ENCODE measurements around the gene FBXW2. TPM values are rescaled to one million over a fixed set of nuclear protein-coding genes. Genes with fewer than 3 reads are reported as not detected.

Gene FBXW2
- total RNA-seq, 2 donors from 2014 or later = 63.2 to 77.1 TPM

GRCh38 chr9:120710110-120710981, 82.9 kb downstream of the FBXW2 start:
- Mint-ChIP-seq H3K4me3 (peak overlapping the region; percentile 30), H3K27ac (peak overlapping the region; percentile 64), H3K27me3 (ENCODE audit: insufficient read depth) (peaks cover 25% of the 10 kb centered on the region), H3K36me3 (ENCODE audit: low read depth) (peaks cover 4% of the 10 kb centered on the region), H3K9me3 (no peaks in the 10 kb centered on the region), H3K4me1 (peaks cover 19% of the 10 kb centered on the region)
- 83 to 92% methylated on average over 1 to 8 of the region's 10 CpGs for WGBS, 2 experiments (ENCODE audit: insufficient coverage in 1 of 2, insufficient read length in 1 of 2)
- peaks cover 3% of the 10 kb centered on the region for H3K36me3 ChIP-seq (ENCODE audit: control insufficient read depth, insufficient read depth, low read length)
- H3K4me3 ChIP-seq (ENCODE audit: low read length) = peak overlapping the region; percentile 89
- no peak overlapping the region for H3K9ac ChIP-seq (ENCODE audit: extremely low read depth, low read length, poor library complexity, severe bottlenecking)
- no peak for DNase-seq
- peaks cover 1% of the 10 kb centered on the region for H3K4me1 ChIP-seq (ENCODE audit: control insufficient read depth, insufficient read depth, low read length)
- H3K27me3 ChIP-seq (ENCODE audit: control insufficient read depth, insufficient read depth, low read length, poor library complexity, severe bottlenecking) = peaks cover 17% of the 10 kb centered on the region
- no peak overlapping the region for H3K27ac ChIP-seq (ENCODE audit: low read depth, low read length)
- no peaks in the 10 kb centered on the region for H3K9me3 ChIP-seq (ENCODE audit: control insufficient read depth, low read length)
- no peak for TF ChIP-seq CTCF (conservative IDR thresholded peaks at IDR 0.05)

DNA sequence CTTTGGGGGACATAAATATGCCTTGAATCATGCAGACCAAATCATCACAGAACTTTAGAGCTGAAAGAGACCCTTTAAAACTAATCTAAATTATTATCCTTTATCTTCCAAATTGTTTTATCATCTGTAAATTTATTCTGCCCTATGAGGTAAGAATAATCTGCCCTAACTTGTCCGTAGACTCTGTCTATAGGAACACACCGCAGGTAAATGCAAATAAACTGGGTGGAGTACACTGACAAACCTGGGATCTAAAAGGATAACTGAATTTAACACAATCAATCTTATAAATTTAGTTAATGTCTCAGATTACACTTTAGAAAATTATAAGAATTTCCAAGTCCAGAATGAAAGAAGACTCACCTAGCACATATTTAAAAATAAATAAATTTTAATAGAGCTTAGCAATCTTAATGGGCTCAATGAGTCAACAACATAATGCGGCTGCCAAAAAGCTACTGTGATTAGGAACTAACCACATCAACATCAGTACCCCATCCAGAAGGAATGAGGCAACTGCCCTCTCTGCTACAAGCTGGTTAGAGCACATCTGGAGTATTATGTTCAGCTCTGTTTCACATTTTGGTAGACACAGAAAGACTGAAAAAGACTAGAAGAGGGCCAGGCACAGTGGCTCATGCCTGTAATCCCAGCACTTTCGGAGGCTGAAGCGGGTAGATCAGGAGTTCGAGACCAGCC, 84.5 kb downstream of the FBXW2 start:
- no peaks in the 10 kb centered on the region for H3K9me3 ChIP-seq (ENCODE audit: control insufficient read depth, low read length)
- no peak for DNase-seq
- no peak for TF ChIP-seq CTCF (conservative IDR thresholded peaks at IDR 0.05)
- no peak overlapping the region for H3K27ac ChIP-seq (ENCODE audit: low read depth, low read length)
- H3K9ac ChIP-seq (ENCODE audit: extremely low read depth, low read length, poor library complexity, severe bottlenecking) = no peak overlapping the region
- Mint-ChIP-seq H3K9me3 (no peaks in the 10 kb centered on the region), H3K36me3 (ENCODE audit: low read depth) (peaks cover 6% of the 10 kb centered on the region), H3K27ac (no peak overlapping the region), H3K4me3 (no peak overlapping the region), H3K4me1 (peaks cover 16% of the 10 kb centered on the region), H3K27me3 (ENCODE audit: insufficient read depth) (peaks cover 23% of the 10 kb centered on the region)
- H3K4me1 ChIP-seq (ENCODE audit: control insufficient read depth, insufficient read depth, low read length) = no peaks in the 10 kb centered on the region
- H3K36me3 ChIP-seq (ENCODE audit: control insufficient read depth, insufficient read depth, low read length) = peaks cover 3% of the 10 kb centered on the region
- peaks cover 17% of the 10 kb centered on the region for H3K27me3 ChIP-seq (ENCODE audit: control insufficient read depth, insufficient read depth, low read length, poor library complexity, severe bottlenecking)
- 96% methylated on average over 3 to 6 of the region's 6 CpGs for WGBS, 2 experiments (ENCODE audit: insufficient coverage in 1 of 2, insufficient read length in 1 of 2)
- no peak overlapping the region for H3K4me3 ChIP-seq (ENCODE audit: low read length)

- Histone ChIP-seq H3K36me3 (ENCODE audit: control insufficient read depth, insufficient read depth, low read length) (peaks cover 3% of the 10 kb centered on the region), H3K9me3 (ENCODE audit: control insufficient read depth, low read length) (no peaks in the 10 kb centered on the region), H3K4me1 (ENCODE audit: control insufficient read depth, insufficient read depth, low read length) (no peaks in the 10 kb centered on the region), H3K27ac (ENCODE audit: low read depth, low read length) (no peak overlapping the region), H3K4me3 (ENCODE audit: low read length) (no peak overlapping the region), H3K27me3 (ENCODE audit: control insufficient read depth, insufficient read depth, low read length, poor library complexity, severe bottlenecking) (peaks cover 2% of the 10 kb centered on the region), H3K9ac (ENCODE audit: extremely low read depth, low read length, poor library complexity, severe bottlenecking) (no peak overlapping the region)
- DNase-seq = no peak
- TF ChIP-seq CTCF (conservative IDR thresholded peaks at IDR 0.05) = no peak
- Mint-ChIP-seq H3K4me3 (no peak overlapping the region), H3K4me1 (peaks cover 11% of the 10 kb centered on the region), H3K36me3 (ENCODE audit: low read depth) (peaks cover 6% of the 10 kb centered on the region), H3K27me3 (ENCODE audit: insufficient read depth) (peaks cover 8% of the 10 kb centered on the region), H3K9me3 (no peaks in the 10 kb centered on the region), H3K27ac (no peak overlapping the region)
- WGBS, 2 experiments (ENCODE audit: insufficient coverage in 1 of 2, insufficient read length in 1 of 2) = 97% methylated on average over 2 of the region's 2 CpGs; no CpG with 5 or more reads in 1 of the 2 experiments
Measured at GRCh38 chr9:120707170-120707569, 86.0 kb downstream of the FBXW2 start.

Other genes starting within 250 kb of the FBXW2 start
- gene CDK5RAP2, start 213.2 kb downstream of the FBXW2 start, total RNA-seq = 10 to 100 TPM; 68.2 to 92.0 TPM
- 10 to 100 TPM in 1 of 2 donors, 1 to 10 TPM in 1; 5.0 to 10.7 TPM for gene MEGF9, start 78.9 kb downstream of the FBXW2 start, total RNA-seq
- gene PSMD5, start 49.5 kb upstream of the FBXW2 start, total RNA-seq = 10 to 100 TPM; 21.8 to 52.7 TPM
- gene PHF19, start 83.8 kb upstream of the FBXW2 start, total RNA-seq = 10 to 100 TPM; 17.9 to 21.9 TPM
- gene TRAF1, start 133.4 kb upstream of the FBXW2 start, total RNA-seq = 1 to 10 TPM; 3.6 to 8.2 TPM

All from endodermal cell (in vitro differentiated cells).